OCI-LY7 (cell line): Measurements from ENCODE around the gene SPOCK1.

Experiments used
- EZH2phosphoT487 ChIP-seq: fragments of 200-600 bp; sonication (generic); IDR thresholded peaks from 2 replicates; pipeline ENCODE4 v1.6.1; 2018; ENCODE audit warnings: low read depth, borderline replicate concordance, mild to moderate bottlenecking, mixed run types, antibody characterized with exemption, low read length, moderate library complexity, mixed read lengths
- TF ChIP-seq, protein P1 (sequence below): fragments of 200-600 bp; sonication (generic); conservative IDR thresholded peaks from 2 replicates; pipeline ENCODE4 v1.5.1; 2014; ENCODE audit warnings: mild to moderate bottlenecking, antibody characterized with exemption, low read length, moderate library complexity, mixed read lengths

DNA sequence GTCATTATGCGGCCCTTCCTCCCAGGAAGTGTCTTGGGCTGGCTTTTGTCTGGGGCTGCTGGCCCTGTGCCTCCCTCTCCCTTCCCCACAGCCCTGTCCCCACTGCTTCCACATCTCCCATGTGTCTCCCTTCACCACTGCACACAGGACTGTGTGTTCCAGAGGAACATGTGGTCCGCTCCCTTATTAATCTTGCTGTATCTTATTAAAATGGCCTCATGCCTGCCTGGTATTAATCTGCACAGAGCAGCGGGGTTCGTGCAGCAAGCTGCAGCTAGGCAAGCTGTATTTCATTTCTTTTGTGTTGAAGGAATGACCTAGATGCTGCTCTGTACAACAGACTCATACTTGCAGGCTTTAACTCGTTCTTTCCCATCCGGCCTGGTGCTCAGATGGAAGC lies 130.5 kb downstream of the SPOCK1 start:
- TF ChIP-seq, protein P1, sequence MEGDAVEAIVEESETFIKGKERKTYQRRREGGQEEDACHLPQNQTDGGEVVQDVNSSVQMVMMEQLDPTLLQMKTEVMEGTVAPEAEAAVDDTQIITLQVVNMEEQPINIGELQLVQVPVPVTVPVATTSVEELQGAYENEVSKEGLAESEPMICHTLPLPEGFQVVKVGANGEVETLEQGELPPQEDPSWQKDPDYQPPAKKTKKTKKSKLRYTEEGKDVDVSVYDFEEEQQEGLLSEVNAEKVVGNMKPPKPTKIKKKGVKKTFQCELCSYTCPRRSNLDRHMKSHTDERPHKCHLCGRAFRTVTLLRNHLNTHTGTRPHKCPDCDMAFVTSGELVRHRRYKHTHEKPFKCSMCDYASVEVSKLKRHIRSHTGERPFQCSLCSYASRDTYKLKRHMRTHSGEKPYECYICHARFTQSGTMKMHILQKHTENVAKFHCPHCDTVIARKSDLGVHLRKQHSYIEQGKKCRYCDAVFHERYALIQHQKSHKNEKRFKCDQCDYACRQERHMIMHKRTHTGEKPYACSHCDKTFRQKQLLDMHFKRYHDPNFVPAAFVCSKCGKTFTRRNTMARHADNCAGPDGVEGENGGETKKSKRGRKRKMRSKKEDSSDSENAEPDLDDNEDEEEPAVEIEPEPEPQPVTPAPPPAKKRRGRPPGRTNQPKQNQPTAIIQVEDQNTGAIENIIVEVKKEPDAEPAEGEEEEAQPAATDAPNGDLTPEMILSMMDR: no peak
- TF ChIP-seq EZH2phosphoT487: no peak
